ENCODE results near the gene SPAG17.

Gene SPAG17

DNA sequence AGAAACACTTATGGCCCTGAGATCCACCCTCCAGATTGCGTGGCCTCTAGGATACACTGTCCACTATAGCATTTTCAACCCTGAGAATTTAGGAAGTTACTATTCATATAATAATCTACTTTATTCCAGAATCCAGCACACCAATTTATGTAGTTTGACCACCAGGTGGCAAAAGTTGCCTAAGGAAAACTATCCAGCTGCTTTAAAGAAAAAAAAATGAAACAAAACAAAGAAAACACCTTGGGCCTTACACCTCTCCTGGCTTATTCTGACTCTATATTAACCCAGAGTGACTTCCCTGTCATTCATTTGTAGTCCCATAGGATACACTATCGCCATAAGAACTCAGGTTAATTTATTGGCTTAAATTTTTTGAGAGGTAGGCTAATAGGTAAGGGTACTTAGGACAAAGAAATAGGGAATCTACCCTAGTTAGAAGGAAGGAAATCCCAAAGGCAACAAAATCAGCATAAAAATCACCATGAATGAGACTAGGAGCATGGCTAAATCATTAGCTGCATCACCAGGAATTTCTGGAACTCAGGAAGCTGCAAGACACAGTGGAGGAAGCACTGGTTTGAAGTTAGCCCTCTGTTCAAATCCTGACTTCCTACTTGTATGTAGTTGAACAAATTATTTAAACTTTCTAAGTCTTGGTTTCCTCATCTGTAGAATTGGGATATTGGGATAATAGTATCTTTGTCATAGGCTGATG is 107.5 kb downstream of the SPAG17 start:
- no peaks in the 10 kb centered on the region for H3K9me3 ChIP-seq (ENCODE audit: severe bottlenecking)
- no peak overlapping the region for H3K27ac ChIP-seq (ENCODE audit: poor library complexity, severe bottlenecking)
- DNase-seq (ENCODE audit: low spot score) (no peak), ATAC-seq (ENCODE audit: low read depth) (no peak)
- H3K27me3 ChIP-seq (ENCODE audit: insufficient read depth, poor library complexity, severe bottlenecking), result no peaks in the 10 kb centered on the region
- TF ChIP-seq, protein P1, sequence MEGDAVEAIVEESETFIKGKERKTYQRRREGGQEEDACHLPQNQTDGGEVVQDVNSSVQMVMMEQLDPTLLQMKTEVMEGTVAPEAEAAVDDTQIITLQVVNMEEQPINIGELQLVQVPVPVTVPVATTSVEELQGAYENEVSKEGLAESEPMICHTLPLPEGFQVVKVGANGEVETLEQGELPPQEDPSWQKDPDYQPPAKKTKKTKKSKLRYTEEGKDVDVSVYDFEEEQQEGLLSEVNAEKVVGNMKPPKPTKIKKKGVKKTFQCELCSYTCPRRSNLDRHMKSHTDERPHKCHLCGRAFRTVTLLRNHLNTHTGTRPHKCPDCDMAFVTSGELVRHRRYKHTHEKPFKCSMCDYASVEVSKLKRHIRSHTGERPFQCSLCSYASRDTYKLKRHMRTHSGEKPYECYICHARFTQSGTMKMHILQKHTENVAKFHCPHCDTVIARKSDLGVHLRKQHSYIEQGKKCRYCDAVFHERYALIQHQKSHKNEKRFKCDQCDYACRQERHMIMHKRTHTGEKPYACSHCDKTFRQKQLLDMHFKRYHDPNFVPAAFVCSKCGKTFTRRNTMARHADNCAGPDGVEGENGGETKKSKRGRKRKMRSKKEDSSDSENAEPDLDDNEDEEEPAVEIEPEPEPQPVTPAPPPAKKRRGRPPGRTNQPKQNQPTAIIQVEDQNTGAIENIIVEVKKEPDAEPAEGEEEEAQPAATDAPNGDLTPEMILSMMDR (IDR thresholded peaks at IDR 0.05; ENCODE audit: poor library complexity, severe bottlenecking), result peak; percentile 73
- H3K4me3 ChIP-seq (ENCODE audit: severe bottlenecking), result no peak overlapping the region
- no peaks in the 10 kb centered on the region for H3K4me1 ChIP-seq (ENCODE audit: insufficient read depth, poor library complexity, severe bottlenecking)
- no peaks in the 10 kb centered on the region for H3K36me3 ChIP-seq (ENCODE audit: low read depth)

DNA sequence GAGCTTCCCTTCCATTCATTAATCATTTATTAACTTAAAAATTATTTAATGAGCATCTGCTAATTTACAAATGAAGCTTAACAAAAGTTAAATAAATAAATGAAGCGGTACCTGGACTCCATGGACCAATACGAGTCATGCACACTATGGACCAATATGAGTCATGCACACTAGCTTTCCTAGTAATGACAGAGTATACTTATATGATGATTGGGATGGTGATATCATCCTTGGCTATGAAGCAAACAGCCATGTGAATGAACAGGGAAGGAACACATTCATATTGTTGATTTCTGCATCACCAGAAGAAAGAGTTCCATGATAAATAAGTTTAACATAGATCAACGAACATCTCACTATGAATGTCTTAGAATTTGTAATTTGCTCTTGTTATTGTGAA is 109.9 kb downstream of the SPAG17 start:
- no peak for DNase-seq (ENCODE audit: low spot score)
- no peaks in the 10 kb centered on the region for H3K4me1 ChIP-seq (ENCODE audit: insufficient read depth, poor library complexity, severe bottlenecking)
- TF ChIP-seq, protein P1 (IDR thresholded peaks at IDR 0.05; ENCODE audit: poor library complexity, severe bottlenecking), result no peak
- H3K27me3 ChIP-seq (ENCODE audit: insufficient read depth, poor library complexity, severe bottlenecking), result no peaks in the 10 kb centered on the region
- no peak overlapping the region for H3K4me3 ChIP-seq (ENCODE audit: severe bottlenecking)
- no peaks in the 10 kb centered on the region for H3K36me3 ChIP-seq (ENCODE audit: low read depth)
- no peaks in the 10 kb centered on the region for H3K9me3 ChIP-seq (ENCODE audit: severe bottlenecking)
- no peak overlapping the region for H3K27ac ChIP-seq (ENCODE audit: poor library complexity, severe bottlenecking)
- no peak; the same call in 2 of the 3 replicates for ATAC-seq (ENCODE audit: low read depth)

DNA sequence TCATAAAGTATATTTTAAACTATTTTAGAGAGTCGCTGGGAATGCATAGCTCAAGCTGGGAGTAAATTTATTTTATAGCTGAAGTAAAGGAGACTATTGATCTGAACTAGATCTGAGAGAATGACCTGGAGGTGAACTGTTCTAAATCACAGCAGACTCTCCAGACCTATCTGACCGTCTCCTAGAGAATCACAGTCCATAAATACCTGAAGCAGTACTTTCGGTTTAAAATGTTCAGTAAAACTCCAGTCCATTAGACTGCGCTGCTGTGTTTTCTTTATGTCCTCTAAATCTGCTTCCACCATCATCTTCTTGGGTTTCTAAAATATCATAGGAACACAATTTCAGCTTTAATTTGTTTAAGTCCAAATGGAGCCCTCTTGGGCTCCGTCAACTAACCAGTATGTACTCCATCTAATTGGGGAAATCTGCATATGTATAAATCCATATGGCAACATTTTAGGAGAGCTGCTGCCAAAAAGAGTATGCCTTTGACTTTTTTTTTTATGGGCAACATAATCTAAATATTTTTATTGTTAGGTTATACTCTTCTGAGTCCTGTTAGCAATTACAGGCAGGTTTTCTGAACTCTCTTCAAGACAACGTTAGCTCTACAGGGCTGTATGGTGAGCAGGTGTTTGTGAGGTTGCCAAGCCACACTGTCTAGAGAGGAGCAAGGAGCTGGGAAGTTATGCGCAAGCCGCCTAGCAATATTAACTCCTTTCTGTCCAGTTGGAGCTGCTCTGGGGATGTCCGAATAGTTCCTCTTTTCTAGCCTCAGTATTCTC is 111.2 kb downstream of the SPAG17 start:
- Histone ChIP-seq H3K9me3 (ENCODE audit: severe bottlenecking) (no peaks in the 10 kb centered on the region), H3K27me3 (ENCODE audit: insufficient read depth, poor library complexity, severe bottlenecking) (no peaks in the 10 kb centered on the region), H3K4me1 (ENCODE audit: insufficient read depth, poor library complexity, severe bottlenecking) (no peaks in the 10 kb centered on the region), H3K4me3 (ENCODE audit: severe bottlenecking) (no peak overlapping the region), H3K36me3 (ENCODE audit: low read depth) (no peaks in the 10 kb centered on the region), H3K27ac (ENCODE audit: poor library complexity, severe bottlenecking) (no peak overlapping the region)
- ATAC-seq (ENCODE audit: low read depth), result no peak
- DNase-seq (ENCODE audit: low spot score), result no peak
- TF ChIP-seq, protein P1 (IDR thresholded peaks at IDR 0.05; ENCODE audit: poor library complexity, severe bottlenecking), result no peak

DNA sequence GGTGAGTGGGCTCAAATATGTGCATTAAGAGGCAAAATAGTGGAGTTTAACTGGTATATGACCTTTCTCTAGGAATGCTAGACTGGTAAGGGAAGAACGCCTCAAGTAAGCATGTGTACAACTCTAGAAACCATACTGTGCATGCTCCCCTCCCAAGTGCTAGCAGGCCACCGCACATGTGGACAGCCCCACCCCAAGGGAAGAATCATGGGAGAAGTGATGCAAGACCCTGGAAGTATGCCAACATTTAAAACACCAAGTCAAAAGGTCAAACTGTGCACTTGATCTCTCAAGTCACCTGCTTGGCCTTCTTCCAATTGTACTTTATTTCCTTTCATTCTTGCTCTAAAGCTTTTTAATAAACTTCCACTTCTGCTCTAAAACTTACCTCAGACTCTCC is 135.0 kb downstream of the SPAG17 start:
- no peak for ATAC-seq (ENCODE audit: low read depth)
- Histone ChIP-seq H3K27ac (ENCODE audit: poor library complexity, severe bottlenecking) (no peak overlapping the region), H3K4me1 (ENCODE audit: insufficient read depth, poor library complexity, severe bottlenecking) (no peaks in the 10 kb centered on the region), H3K9me3 (ENCODE audit: severe bottlenecking) (no peaks in the 10 kb centered on the region), H3K27me3 (ENCODE audit: insufficient read depth, poor library complexity, severe bottlenecking) (no peaks in the 10 kb centered on the region), H3K4me3 (ENCODE audit: severe bottlenecking) (no peak overlapping the region), H3K36me3 (ENCODE audit: low read depth) (no peaks in the 10 kb centered on the region)
- DNase-seq (ENCODE audit: low spot score), result no peak
- TF ChIP-seq, protein P1 (IDR thresholded peaks at IDR 0.05; ENCODE audit: poor library complexity, severe bottlenecking), result no peak
